ENCODE data around the gene STOML1. TPM values are rescaled to one million over a fixed set of nuclear protein-coding genes. Genes with fewer than 3 reads are reported as not detected.

STOML1 gene
- total RNA-seq, 1 experiment from 2014 or later, result 5.0 TPM

DNA sequence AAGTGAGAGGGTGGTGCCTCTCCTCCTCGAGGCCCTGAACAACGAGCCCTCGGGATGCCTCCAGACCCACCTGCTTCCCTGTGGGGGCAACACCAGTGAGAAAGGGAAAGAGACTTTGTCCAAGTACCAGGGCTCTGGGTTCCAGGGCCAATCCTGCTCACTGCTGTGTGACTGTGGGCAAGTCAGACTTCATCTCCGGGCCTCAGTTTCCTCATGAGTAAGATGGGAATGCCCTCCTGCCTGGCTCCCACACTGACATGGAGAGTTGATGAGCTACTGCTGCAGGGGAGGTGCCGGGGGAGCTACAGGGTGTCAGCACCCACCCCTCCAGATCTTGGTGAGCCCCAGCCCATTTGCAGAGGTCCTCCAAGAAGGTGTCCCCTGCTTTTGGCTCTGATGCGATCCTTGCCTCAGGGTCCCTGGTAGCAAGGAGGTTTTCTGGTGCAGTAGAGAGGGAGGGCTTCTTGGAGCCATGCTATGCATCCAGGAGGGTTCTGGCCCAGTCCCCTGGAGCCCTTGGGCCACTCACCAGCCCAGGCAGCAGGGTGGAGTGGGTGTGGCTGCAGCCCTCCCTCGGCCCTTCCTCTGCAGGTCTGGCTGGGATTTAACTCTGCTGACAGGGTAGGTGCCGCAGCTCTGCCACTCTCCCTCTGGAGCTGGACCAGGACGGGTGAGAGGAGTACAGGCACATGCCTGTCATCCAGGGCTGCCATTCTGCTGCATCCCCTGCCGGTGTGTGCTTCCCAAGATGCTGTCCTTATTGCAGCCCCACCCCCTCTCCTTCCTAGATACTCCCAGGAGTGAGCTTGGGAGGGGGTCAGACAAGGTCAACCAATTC lies 39.0 kb downstream of the STOML1 start:
- H3K9me3 ChIP-seq (ENCODE audit: control insufficient read depth in 1 of 2, insufficient read depth in 1 of 2, low read depth in 1 of 2, low read length in 2 of 2), result no peaks in the 10 kb centered on the region
- no peak for DNase-seq (ENCODE audit: low read depth, low spot score)
- BruUV-seq (replicated peaks), result no TSS peak
- H3K4me3 ChIP-seq (replicated peaks in 1 of 2; ENCODE audit: low read depth in 1 of 2, low read length in 2 of 2), result no peak overlapping the region
- H3K9ac ChIP-seq (ENCODE audit: low read length), result no peak overlapping the region
- peaks cover 16 to 37% of the 10 kb centered on the region in 2 experiments for H3K4me1 ChIP-seq (ENCODE audit: control insufficient read depth in 1 of 2, insufficient read depth in 2 of 2, low read length in 2 of 2)
- H4K20me1 ChIP-seq (ENCODE audit: insufficient read depth), result no peaks in the 10 kb centered on the region
- H3K79me2 ChIP-seq (ENCODE audit: insufficient read depth, low read length), result no peaks in the 10 kb centered on the region
- no peak for ATAC-seq
- RAD21 ChIA-PET (ENCODE audit: low non-redundant PET in 1 of 2, low total read pairs in 2 of 2, uncharacterized antibody in 2 of 2, unreplicated experiment in 2 of 2), result no interaction called here
- H3K9me2 ChIP-seq (ENCODE audit: insufficient read depth), result no peaks in the 10 kb centered on the region
- H3K4me2 ChIP-seq (ENCODE audit: low read length), result no peak overlapping the region
- TF ChIP-seq YY1 (IDR thresholded peaks at IDR 0.05; ENCODE audit: extremely low read depth, insufficient replicate concordance, low read depth, low read length) (no peak), EGR1 (IDR thresholded peaks at IDR 0.05; ENCODE audit: low read depth) (no peak), CEBPB (IDR thresholded peaks at IDR 0.05; ENCODE audit: low read depth) (no peak), CBX3 (IDR thresholded peaks at IDR 0.05; ENCODE audit: low read depth) (no peak), CTCF (IDR thresholded peaks at IDR 0.05 in 2 of 3, conservative IDR thresholded peaks at IDR 0.05 in 1 of 3; ENCODE audit: borderline replicate concordance in 1 of 3, insufficient read depth in 1 of 3, low read depth in 2 of 3, low read length in 2 of 3) (no peak), JUND (IDR thresholded peaks at IDR 0.05) (no peak), ZFX (IDR thresholded peaks at IDR 0.05) (no peak), ELF1 (IDR thresholded peaks at IDR 0.05; ENCODE audit: borderline replicate concordance, low read depth) (no peak), EZH2phosphoT487 (IDR thresholded peaks at IDR 0.05; ENCODE audit: borderline replicate concordance) (no peak), POLR2AphosphoS5 (IDR thresholded peaks at IDR 0.05; ENCODE audit: low read depth, low read length) (no peak), SRF (IDR thresholded peaks at IDR 0.05; ENCODE audit: low read depth) (no peak), ATF3 (IDR thresholded peaks at IDR 0.05) (no peak), SIN3A (IDR thresholded peaks at IDR 0.05; ENCODE audit: low read depth) (no peak)
- TF ChIP-seq, protein P1, sequence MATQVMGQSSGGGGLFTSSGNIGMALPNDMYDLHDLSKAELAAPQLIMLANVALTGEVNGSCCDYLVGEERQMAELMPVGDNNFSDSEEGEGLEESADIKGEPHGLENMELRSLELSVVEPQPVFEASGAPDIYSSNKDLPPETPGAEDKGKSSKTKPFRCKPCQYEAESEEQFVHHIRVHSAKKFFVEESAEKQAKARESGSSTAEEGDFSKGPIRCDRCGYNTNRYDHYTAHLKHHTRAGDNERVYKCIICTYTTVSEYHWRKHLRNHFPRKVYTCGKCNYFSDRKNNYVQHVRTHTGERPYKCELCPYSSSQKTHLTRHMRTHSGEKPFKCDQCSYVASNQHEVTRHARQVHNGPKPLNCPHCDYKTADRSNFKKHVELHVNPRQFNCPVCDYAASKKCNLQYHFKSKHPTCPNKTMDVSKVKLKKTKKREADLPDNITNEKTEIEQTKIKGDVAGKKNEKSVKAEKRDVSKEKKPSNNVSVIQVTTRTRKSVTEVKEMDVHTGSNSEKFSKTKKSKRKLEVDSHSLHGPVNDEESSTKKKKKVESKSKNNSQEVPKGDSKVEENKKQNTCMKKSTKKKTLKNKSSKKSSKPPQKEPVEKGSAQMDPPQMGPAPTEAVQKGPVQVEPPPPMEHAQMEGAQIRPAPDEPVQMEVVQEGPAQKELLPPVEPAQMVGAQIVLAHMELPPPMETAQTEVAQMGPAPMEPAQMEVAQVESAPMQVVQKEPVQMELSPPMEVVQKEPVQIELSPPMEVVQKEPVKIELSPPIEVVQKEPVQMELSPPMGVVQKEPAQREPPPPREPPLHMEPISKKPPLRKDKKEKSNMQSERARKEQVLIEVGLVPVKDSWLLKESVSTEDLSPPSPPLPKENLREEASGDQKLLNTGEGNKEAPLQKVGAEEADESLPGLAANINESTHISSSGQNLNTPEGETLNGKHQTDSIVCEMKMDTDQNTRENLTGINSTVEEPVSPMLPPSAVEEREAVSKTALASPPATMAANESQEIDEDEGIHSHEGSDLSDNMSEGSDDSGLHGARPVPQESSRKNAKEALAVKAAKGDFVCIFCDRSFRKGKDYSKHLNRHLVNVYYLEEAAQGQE (IDR thresholded peaks at IDR 0.05; ENCODE audit: low read depth), result no peak
- intact Hi-C loops (cut with micrococcal nuclease), result no loop called here
- POLR2A ChIA-PET, result interaction anchor here (0.7 kb wide), 1 partner anchor 17 kb away, joined by 3 read pairs; no protein-coding TSS in a partner anchor
- H3K27ac ChIP-seq (ENCODE audit: low read depth, low read length), result no peak overlapping the region
- no peak overlapping the region for H2AFZ ChIP-seq (ENCODE audit: low read depth, low read length, poor library complexity, severe bottlenecking)
- no peaks in the 10 kb centered on the region for H3K27me3 ChIP-seq (ENCODE audit: insufficient read depth, low read length)
- CTCF ChIA-PET, result no interaction called here
- no peaks in the 10 kb centered on the region for H3K36me3 ChIP-seq (ENCODE audit: control insufficient read depth in 1 of 2, insufficient read depth in 2 of 2, low read length in 2 of 2)

All from HCT116 (cell line).